HG02759 (cell line): ENCODE measurements around the gene UGT1A5.

Experiments used
- ATAC-seq: cut with Tn5 transposase; IDR thresholded peaks from one replicate; pipeline ENCODE4 v1.9.1; 2021; ENCODE audit warnings: mild to moderate bottlenecking, moderate library complexity; ENCODE audit not compliant: unreplicated experiment

Gene UGT1A5

DNA sequence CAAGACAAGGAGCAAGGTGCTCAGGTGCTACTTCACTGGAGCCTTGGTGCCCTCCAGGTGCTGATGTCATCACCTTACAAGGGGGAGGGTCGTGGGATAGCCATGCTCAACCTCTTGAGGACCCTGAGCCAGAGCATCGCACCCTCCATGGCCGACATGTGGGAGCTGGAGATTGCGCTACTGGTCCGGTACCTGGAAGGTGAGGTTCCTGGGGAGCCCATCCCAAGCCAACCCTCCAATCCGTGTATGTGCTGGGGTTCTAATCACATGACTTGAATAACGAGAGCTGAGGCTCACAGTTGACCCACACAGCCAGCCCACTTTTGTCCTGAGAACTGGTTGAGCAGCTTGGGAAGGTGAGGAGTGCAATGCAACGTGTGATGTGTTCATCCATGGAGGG, 91.3 kb downstream of the UGT1A5 start:
- ATAC-seq = no peak

DNA sequence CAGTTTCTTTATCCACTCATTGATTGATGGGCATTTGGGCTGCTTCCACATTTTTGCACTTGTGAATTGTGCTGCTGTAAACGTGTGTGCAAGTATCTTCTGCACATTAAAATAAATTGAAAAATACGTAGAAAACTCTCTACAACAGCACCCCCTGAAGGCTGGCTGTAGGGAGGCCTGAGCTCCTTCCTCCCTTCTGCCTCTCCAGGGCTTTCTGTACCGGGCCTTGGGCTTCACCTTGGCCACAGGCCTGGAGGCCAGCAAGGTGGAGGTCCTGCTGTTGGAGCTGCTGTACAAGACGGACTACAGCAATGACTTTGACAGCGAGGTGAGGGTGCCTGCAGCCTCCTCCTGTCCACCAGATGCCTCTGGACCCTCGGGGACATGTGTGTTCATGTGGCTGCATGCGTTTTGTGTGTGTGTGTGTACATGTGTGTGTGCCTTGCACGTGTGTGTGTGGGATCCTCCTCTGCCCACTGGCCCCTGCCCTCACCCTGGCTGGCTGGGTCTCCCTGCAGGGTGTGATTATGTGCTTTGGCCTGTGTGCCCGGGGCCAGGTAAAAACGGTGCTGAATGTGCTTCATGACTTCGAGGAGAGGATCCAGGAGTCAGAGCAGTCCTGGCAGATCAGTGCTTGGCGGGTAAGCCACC, 94.6 kb downstream of the UGT1A5 start:
- no peak for ATAC-seq

DNA sequence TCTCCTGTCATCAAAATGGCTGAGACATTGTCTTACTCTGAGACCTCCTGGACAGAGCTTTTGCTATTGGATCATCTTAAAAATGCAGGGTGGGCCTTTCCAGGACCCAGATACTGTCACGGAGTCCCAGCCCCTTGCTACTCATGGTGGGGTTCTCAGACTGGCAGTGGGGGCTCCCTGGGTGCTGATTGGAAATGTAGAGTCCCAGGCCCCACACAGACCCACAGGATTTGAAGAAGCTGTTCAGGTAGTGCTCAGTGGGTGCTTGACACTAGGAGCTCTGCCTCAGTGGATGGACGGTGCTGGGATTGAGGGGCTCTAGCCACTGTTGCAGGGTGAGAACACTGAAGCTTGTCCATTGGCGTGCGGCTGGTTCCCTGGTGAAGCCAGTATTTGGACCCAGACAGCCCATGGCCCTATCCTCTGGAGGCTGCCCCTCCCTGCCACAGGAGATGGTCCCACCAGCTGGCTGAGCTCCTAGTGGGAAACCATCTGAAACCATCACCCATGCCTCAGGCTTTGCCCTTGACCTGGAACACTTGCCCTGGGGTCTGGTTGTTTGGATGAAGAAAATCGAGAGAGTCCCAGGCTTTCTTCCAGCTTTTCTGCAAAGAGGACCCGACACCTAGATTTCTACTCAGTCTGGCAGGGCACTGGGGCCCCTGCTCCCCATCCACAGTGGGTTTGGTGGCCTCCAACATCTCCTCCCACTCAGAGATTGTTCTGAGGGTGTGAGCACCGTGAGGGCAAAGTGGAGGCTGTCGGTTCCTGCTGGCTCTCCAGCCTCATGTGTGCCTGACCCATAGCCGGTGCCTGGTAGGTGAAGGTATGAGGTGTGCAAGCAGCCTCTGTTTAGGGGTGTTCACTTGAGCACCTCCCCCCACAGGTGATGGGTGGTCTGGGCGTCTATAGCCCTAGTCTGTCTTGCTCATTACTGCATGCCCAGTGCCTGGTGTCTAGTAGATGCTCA, 95.5 kb downstream of the UGT1A5 start:
- no peak for ATAC-seq

DNA sequence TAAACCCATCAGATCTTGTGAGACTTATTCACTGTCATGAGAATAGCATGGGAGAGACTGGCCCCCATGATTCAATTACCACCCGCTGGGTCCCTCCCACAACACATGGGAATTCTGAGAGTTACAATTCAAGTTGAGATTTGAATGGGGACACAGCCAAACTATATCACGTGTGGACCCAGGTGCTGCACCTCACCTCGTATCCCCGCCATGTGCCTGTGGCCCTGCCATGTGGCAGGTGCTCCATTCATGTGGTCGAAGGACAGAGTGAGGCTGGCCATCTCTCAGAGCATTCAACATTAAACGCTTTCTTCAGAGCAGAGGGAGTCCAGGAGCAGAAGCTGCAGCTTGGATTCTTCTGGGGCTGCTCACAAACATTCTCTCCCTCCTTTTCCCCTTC, 97.7 kb downstream of the UGT1A5 start:
- ATAC-seq = no peak

DNA sequence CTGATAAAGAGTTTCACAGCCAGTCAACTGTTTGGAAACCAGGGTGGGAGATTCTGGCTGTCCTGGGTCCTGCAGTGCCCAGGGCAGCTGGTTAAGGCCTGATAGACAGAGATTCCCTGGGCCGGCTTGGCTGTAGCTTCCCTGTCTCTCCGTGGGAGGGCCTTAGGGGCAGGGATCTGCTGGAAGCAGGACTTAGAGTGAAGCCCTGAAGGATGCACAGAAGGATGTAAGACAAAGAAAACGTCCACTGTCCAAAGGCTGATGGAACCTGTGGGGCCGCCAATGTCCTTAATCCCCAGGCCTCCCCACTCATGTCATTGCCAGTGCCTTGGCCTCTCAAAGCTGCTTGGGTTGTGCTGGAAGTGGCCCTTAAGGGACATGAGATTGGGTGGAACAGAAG, 98.4 kb downstream of the UGT1A5 start:
- no peak for ATAC-seq

DNA sequence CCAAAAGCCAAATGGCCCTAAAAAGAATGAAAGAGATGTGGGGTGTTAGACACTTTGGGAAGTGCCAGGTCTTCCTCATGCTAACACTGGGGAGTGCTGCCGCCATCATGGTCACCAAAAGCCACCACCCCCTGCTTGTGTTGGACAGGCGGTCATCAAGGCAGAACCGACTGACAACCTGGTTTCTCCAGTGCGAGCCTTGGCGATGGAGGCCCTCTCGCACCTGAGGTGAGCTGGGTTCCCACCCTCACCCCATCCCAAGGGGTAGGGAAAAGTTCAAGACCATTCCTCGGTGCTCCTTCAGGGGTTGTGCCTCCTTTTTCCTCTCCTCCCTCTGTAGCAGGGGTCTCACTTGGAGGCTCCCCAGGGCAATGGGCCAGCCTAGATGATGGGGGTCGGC, 99.0 kb downstream of the UGT1A5 start:
- no peak for ATAC-seq

DNA sequence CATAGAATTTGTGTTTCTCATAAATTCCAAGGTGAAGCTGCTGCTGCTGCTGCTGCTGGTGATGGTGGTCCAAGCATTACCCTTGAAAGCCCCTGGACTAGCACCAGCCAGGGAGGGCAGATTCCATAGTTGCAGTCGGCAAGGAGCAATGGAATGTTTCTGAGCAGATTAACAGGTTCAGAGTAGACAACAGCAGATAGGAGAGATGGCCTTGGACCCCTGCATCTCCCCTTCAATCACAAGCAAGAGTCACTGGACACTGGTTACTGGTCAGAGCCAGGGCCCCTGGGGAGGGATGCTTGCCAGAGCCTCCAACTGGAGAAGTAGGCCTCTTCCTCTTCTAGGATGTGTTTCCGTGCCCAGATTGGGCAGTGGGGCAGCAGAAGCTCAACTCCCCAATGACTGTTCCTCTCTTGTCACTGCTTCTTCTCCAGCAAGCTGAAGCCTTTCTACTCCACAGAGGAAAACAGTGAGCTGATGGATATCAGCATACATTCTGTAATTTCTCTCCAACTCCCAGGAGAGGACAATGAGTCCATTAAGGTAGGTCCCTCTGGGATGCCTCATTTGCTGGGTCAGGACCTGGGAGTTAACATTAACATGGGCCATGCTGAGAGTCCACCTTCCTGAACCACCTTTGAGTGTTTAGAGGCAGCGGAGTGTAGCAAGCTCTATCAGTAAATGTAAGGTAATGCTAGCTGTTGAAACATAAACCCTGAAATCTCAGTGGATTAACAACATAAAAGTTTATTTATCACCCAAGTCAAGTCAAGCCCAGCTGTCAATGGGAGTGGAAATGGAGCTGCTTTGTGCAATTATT, 100.7 kb downstream of the UGT1A5 start:
- ATAC-seq = no peak

DNA sequence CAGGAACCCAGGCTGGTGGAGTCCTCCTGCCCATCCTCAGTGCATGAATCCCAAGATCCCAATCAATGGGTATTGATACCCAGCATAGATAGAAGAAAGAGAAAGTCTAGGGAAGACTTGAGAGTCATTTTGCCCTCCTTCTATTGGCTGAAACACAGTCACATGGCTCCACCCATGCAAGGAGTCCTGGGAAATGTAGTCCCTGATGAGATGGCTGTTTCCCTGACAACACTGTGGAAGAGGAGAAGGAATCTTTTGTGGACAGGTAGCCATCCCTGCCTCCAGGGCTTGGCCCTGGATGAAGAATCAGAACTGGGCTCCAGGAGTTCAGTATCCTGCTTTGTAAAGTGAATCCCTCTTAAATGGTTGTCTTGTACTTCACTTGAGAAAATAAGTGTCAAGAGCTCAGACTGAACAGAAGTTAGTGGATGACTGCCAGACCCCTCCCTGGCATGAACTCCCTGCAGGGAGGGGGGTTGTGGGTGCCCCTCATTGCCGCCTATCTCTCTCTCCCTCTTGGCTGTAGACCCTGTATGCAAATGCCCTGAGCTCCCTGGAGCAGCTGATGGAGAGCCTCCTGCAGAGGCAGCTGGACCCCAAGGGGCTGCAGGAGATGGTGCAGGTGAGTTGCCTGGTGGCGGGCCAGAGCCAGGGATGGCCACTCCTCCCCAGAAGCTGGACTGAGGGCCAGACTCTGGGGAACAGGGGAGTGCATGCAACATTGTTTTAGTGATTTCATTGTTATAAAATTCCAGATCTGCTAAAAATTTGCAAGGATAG, 101.5 kb downstream of the UGT1A5 start:
- ATAC-seq = no peak

DNA sequence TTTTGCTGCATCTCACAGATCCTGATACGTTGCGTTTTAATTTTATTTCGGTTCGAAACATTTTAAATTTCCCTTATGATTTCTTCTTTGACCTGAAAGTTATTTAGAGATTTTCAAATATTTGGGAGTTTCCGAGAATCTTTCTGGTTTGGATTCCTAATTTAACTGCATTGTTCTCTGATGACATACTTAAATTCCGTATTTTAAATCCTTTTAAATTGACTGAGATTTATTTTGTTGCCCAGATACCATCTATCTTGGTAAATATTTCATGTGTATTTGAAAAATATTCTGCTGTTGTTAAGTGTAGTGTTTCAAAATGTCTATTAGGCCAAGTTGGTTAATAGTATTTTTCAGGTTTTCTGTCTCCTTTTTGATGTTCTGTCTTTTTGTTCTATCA, 103.2 kb downstream of the UGT1A5 start:
- ATAC-seq = no peak

DNA sequence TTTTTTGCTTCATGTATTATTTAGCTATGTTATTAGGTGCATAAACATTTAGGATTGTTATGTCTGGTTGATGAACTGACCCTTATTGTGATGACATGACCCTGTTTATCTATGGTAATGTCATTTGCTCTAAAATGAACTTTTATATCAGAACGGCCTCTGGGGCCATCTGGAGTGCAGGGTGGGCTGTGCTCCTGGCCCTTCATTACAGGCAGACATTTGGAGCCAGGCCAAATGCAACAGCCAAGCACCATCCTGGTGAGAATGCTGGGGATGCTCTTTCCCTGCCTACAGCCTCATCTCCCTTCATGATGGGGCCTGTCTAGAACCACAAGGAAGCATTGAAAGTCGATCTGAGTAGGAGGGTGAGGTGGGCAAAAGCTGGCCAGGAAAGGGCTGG, 103.6 kb downstream of the UGT1A5 start:
- ATAC-seq = no peak

DNA sequence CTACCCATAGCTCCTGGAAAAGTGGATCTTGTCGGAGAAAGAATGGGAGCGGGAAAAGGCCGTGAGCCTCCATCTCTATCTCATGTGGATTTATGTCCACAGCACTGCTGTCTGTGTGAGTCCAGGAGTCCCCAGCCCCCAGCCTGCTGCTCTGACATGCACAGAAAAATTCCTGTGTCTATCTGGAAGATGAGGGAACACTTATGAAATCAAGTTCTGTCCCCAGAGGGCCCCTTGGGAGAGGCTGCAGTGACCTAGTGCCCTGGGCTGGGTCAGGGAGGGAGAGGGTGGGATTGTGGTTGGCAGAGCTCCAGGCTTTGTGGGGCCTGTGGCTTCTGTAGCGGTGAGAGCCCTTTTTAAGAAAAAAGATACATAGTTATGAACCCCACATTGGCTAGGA, 104.1 kb downstream of the UGT1A5 start:
- ATAC-seq = no peak

DNA sequence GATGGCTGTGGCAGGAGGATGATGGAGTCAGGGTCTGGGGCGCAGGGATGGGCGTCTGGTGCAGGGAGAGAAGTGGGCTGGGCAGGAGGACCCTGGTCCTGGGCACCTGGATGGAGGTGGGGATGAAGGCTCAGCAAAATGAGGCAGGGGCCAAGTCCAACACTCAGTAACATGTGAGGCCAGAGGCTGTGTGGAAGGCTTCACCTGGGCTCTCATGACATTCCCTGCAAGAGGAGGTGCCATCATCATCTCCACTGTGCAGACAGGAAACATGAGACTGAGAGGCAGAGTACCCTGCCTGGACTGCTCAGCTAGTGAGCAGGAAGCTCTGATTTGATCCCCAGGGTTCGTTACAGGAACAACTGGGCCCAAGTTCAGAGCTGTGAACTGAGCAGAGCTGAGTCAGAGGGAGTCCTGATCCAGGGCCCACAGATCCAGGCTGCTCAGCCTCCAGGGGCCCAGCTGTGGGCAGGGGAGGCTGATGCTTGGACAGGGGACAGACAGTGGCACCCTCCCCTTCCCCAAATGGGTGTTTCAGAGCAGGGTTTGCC, 104.7 kb downstream of the UGT1A5 start:
- ATAC-seq = no peak

DNA sequence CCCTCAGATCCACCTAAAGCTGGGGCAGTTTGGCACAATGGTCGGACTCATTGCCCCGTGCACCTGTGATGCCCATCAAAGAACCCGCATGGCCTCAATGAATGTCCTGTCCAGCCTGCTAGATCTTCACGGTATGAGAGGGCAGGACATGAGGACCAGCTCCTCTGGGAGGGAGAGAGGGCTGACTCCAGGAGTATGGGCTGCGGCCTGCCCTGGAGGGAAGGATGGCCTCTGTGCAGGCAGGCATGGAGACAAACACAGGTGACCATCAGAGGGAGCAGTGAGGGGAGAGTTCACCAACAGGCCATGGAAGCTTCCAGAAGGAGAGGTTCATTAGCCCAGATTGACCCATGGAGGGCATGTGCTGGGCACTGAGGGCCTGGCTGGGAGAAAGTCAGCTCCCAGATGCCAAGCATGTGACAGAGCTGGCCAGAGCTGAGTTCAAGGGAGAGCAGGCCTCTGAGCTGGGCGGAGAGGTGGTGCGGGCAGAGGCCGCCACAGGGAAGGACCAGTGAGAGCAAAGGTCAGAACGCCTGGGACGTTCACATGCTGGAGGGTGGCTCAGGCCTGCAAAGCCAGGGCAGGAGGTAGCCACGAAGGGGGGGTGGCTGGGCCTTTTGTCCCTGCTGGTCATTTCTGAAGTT, 105.4 kb downstream of the UGT1A5 start:
- ATAC-seq = no peak

DNA sequence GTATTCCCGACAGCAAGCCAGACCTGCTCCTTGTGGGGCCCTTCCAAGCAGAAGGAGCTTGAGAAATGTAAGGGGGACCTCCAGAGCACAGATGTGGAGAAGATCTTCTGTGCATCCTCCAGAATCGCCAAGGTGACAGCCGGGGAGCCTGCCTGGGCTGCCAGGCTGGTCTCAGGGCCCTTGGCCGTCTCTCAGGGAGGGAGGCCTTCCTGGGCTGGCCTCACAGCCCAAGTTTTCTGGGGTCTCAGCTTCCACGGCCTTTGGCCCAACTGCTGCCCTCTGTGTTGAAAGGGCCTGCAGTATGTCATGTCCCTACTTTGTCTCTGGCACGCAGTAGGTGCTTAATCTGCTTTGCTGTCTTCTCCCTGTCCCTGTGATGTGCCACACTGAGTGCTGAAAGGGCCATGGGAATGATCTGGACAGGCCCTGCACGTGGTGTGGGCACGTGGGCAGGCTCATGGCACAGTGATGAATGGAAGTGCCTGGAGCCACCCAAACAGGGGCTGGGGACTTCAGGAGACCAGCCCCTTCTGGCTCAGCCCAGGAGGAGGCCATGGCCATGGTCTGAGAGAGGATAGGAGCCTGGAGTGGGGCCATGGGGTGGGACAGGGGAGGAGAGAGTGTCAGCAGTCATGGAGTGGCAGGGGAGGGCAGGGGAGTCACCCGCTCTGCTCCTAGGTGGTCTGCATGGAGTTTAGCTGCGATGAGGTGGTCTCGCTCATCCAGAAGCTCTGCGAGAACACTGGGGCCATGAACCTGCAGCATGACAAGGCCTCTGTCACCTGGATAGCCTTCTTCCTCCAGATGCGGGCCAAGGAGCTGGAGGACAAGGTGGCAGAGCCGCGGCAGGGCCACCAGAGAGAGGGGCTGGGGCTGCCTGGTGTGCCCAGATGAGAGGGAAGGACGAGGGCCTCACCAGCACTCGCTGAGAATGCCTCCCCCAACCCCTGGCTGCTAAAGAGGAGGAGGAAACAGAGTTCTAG, 106.2 kb downstream of the UGT1A5 start:
- ATAC-seq = no peak

DNA sequence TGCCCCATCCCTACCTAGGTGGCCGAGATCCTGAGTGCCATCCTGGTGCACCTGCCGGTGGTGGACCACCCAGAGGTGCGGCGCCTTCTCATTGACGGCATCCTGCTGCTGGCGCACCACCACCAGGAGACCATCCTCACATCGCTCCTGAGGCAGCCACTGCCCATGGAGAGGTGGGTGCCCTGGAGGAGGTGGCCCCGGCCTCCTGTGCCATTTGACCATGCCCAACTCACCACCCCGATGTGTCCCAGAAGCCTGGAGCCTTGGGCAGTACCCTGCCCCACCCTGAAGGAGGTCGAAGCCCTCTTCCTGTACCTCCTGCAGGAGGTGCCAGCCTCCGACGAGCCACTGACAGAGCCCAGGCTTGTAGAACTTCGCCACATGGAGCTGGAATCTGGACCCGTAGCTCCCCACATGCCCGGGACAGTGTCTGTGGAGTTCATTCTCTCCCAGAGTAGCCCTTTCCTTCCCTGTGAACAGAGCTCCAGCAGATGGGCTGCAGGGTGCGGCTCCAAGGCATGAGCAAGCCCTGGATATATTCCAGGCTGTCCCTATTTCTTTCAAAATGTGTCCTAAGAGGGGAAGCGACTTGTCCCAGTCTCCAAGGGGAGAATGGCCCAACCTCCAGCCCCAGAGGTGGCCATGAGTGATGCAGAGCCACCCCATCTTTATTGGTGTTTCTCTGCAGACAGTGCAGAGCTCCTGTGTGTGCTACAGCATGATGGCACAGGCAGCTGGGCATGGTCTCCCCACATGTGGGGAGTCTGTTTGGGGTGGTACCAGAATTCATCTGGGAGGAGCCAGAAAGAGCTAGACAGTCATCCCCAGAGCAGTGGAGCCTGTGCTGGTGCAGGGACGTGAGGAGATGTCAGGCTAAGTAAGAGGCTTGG, 107.4 kb downstream of the UGT1A5 start:
- no peak for ATAC-seq

DNA sequence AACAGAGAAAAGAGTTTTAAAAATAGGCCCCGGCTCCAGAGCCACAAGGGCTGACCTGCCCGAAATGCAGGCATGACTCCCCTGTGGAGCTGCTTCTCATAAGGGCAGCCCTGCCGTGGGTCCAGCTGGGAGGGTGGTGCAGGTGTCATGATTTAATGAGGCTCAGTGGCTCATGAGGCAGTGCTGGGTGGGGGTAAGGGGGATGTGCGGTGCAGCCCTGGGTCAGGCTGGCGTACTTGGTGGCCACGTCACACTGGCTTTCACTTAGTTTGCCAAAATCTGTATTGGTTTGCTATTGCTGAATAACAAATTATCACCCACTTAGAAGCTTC, 108.0 kb downstream of the UGT1A5 start:
- ATAC-seq = no peak

DNA sequence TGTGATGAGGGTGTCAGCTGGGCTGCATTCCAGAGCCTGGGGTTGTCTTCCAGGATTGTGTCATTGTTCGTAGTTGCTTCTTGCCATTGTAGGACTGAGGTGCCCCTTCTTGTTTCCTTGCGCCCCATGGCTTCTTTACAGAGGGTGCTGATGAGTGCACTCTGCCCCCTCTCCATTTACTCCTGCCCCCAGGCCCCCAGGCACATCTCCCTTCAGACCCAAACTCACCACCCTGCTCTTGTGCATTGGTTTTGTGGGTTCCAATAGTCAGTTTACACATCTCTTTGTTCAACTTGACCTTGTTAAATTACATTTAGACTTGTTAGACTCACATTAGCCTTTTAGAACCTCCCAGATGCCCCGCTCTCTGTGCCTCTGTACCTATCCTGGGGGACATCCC, 108.5 kb downstream of the UGT1A5 start:
- ATAC-seq = no peak

DNA sequence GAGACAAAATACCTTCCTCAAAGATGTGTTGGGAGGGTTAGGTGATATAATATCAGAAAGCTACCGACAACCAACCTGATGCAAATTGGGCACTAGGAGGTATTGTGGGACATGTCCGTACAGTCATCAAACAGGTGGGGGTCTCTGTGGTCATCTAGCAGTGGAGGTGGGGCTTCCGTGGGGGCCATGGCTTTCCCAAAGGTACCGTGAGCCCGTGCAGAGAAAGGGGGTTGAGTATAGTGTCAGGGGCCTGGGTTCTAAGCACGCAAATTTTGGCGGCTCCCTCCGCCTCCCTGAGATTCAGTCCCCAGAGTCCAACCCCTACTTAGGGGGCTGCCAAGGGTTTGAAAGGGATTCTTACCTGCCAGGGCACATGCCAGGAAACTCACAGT, 109.0 kb downstream of the UGT1A5 start:
- no peak for ATAC-seq
